Measurements from ENCODE around the gene ANKRD30B.
"Not testable (repeated sequence)": the region's sequence is repeated elsewhere in the genome, so short reads cannot be mapped to it uniquely, and the experiment has no call there.

ANKRD30B gene

GRCh38 chr18:14841607-14842006 is 93.6 kb downstream of the ANKRD30B start:
- DNase-seq (ENCODE audit: low read depth, low spot score); in situ Hi-C loops (cut with HindIII; ENCODE audit: low sequenced_read_pairs): not testable (repeated sequence)

GRCh38 chr18:14851533-14851932 is 103.6 kb downstream of the ANKRD30B start:
- DNase-seq (ENCODE audit: low read depth, low spot score); H3K4me3 ChIP-seq (ENCODE audit: low read depth, low read length); in situ Hi-C loops (cut with HindIII; ENCODE audit: low sequenced_read_pairs): not testable (repeated sequence)

More at GRCh38 chr18:14841607-14842006, 93.6 kb downstream of the ANKRD30B start:
- not testable (repeated sequence) for H3K4me3 ChIP-seq (ENCODE audit: low read depth, low read length)

GRCh38 chr18:14855634-14856033 is 107.7 kb downstream of the ANKRD30B start:
- DNase-seq (ENCODE audit: low read depth, low spot score); in situ Hi-C loops (cut with HindIII; ENCODE audit: low sequenced_read_pairs); H3K4me3 ChIP-seq (ENCODE audit: low read depth, low read length): not testable (repeated sequence)

- in situ Hi-C loops (cut with HindIII; ENCODE audit: low sequenced_read_pairs): not testable (repeated sequence)
Observed at GRCh38 chr18:14856256-14856655, 108.3 kb downstream of the ANKRD30B start.

GRCh38 chr18:14858514-14858913 is 110.5 kb downstream of the ANKRD30B start:
- in situ Hi-C loops (cut with HindIII; ENCODE audit: low sequenced_read_pairs); H3K4me3 ChIP-seq (ENCODE audit: low read depth, low read length); DNase-seq (ENCODE audit: low read depth, low spot score): not testable (repeated sequence)

More at GRCh38 chr18:14856256-14856655, 108.3 kb downstream of the ANKRD30B start:
- not testable (repeated sequence) for H3K4me3 ChIP-seq (ENCODE audit: low read depth, low read length); DNase-seq (ENCODE audit: low read depth, low spot score)

- in situ Hi-C loops (cut with HindIII; ENCODE audit: low sequenced_read_pairs); H3K4me3 ChIP-seq (ENCODE audit: low read depth, low read length); DNase-seq (ENCODE audit: low read depth, low spot score): not testable (repeated sequence)
Observed at GRCh38 chr18:14859995-14860394, 112.0 kb downstream of the ANKRD30B start.

- DNase-seq (ENCODE audit: low read depth, low spot score); in situ Hi-C loops (cut with HindIII; ENCODE audit: low sequenced_read_pairs); H3K4me3 ChIP-seq (ENCODE audit: low read depth, low read length): not testable (repeated sequence)
Observed at GRCh38 chr18:14866426-14866825, 118.5 kb downstream of the ANKRD30B start.

- DNase-seq (ENCODE audit: low read depth, low spot score); H3K4me3 ChIP-seq (ENCODE audit: low read depth, low read length); in situ Hi-C loops (cut with HindIII; ENCODE audit: low sequenced_read_pairs): not testable (repeated sequence)
Observed at GRCh38 chr18:14867988-14868387, 120.0 kb downstream of the ANKRD30B start.

GRCh38 chr18:14868825-14869224 is 120.9 kb downstream of the ANKRD30B start:
- DNase-seq (ENCODE audit: low read depth, low spot score): peak; percentile 1
- H3K4me3 ChIP-seq (ENCODE audit: low read depth, low read length); in situ Hi-C loops (cut with HindIII; ENCODE audit: low sequenced_read_pairs): not testable (repeated sequence)

GRCh38 chr18:14878826-14879225 is 130.9 kb downstream of the ANKRD30B start:
- in situ Hi-C loops (cut with HindIII; ENCODE audit: low sequenced_read_pairs); H3K4me3 ChIP-seq (ENCODE audit: low read depth, low read length); DNase-seq (ENCODE audit: low read depth, low spot score): not testable (repeated sequence)

- in situ Hi-C loops (cut with HindIII; ENCODE audit: low sequenced_read_pairs): no loop called here
- no peak overlapping the region for H3K4me3 ChIP-seq (ENCODE audit: low read depth, low read length)
- TF ChIP-seq CTCF (IDR thresholded peaks at IDR 0.05; ENCODE audit: low read depth, low read length): no peak
- DNase-seq (ENCODE audit: low read depth, low spot score): no peak
Observed at GRCh38 chr18:14900435-14900834, 152.5 kb downstream of the ANKRD30B start.

Data from astrocyte of the spinal cord (primary cell).